Measurements from ENCODE around the gene UFL1. TPM values are rescaled to one million over a fixed set of nuclear protein-coding genes. Genes with fewer than 3 reads are reported as not detected.

UFL1 gene
- total RNA-seq, 2 donors from 2014 or later, result 18.8 to 24.4 TPM

DNA sequence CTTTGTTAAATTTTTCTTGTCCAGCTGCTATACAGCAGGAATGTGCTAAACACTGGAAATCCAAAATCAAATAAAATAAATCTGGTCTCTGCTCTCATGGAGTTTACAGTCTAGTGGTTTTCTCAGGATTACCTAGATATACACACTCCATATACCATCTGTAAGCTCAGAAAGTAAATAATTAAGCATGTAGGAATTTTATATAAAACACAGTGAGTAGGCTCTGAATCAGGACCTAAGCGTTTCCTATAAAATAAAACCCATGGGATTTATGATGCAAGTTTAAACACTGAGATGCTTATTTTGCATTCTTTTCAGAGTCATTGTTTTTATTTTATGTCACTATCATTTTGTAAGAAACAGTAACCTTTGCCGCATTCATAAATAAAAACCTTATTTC is 29.7 kb upstream of the UFL1 start:
- no peaks in the 10 kb centered on the region for H3K36me3 ChIP-seq (ENCODE audit: control insufficient read depth, insufficient read depth, low read length)
- Mint-ChIP-seq H3K27me3 (ENCODE audit: insufficient read depth) (peaks cover 1% of the 10 kb centered on the region), H3K4me3 (no peak overlapping the region), H3K27ac (no peak overlapping the region), H3K4me1 (no peaks in the 10 kb centered on the region), H3K36me3 (ENCODE audit: low read depth) (no peaks in the 10 kb centered on the region), H3K9me3 (peaks cover 54% of the 10 kb centered on the region)
- no peaks in the 10 kb centered on the region for H3K27me3 ChIP-seq (ENCODE audit: control insufficient read depth, insufficient read depth, low read length, poor library complexity, severe bottlenecking)
- no peak overlapping the region for H3K9ac ChIP-seq (ENCODE audit: extremely low read depth, low read length, poor library complexity, severe bottlenecking)
- peaks cover 20% of the 10 kb centered on the region for H3K9me3 ChIP-seq (ENCODE audit: control insufficient read depth, low read length)
- no peak overlapping the region for H3K27ac ChIP-seq (ENCODE audit: low read depth, low read length)
- DNase-seq, result no peak
- H3K4me1 ChIP-seq (ENCODE audit: control insufficient read depth, insufficient read depth, low read length), result no peaks in the 10 kb centered on the region
- H3K4me3 ChIP-seq (ENCODE audit: low read length), result no peak overlapping the region
- TF ChIP-seq, protein P1, sequence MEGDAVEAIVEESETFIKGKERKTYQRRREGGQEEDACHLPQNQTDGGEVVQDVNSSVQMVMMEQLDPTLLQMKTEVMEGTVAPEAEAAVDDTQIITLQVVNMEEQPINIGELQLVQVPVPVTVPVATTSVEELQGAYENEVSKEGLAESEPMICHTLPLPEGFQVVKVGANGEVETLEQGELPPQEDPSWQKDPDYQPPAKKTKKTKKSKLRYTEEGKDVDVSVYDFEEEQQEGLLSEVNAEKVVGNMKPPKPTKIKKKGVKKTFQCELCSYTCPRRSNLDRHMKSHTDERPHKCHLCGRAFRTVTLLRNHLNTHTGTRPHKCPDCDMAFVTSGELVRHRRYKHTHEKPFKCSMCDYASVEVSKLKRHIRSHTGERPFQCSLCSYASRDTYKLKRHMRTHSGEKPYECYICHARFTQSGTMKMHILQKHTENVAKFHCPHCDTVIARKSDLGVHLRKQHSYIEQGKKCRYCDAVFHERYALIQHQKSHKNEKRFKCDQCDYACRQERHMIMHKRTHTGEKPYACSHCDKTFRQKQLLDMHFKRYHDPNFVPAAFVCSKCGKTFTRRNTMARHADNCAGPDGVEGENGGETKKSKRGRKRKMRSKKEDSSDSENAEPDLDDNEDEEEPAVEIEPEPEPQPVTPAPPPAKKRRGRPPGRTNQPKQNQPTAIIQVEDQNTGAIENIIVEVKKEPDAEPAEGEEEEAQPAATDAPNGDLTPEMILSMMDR (conservative IDR thresholded peaks at IDR 0.05), result no peak
- 88% methylated on average over 1 of the region's 2 CpGs; no CpG with 5 or more reads in 1 of the 2 experiments for WGBS, 2 experiments (ENCODE audit: insufficient coverage in 1 of 2, insufficient read length in 1 of 2)

- H3K36me3 Mint-ChIP-seq (ENCODE audit: low read depth), result peaks cover 16% of the 10 kb centered on the region
- H3K4me1 Mint-ChIP-seq, result no peaks in the 10 kb centered on the region
- peaks cover 18% of the 10 kb centered on the region for H3K9me3 ChIP-seq (ENCODE audit: control insufficient read depth, low read length)
- no peak for DNase-seq
- H3K36me3 ChIP-seq (ENCODE audit: control insufficient read depth, insufficient read depth, low read length), result no peaks in the 10 kb centered on the region
- TF ChIP-seq, protein P1 (conservative IDR thresholded peaks at IDR 0.05), result no peak
- H3K27ac ChIP-seq (ENCODE audit: low read depth, low read length), result no peak overlapping the region
- H3K9ac ChIP-seq (ENCODE audit: extremely low read depth, low read length, poor library complexity, severe bottlenecking), result no peak overlapping the region
- WGBS, 2 experiments (ENCODE audit: insufficient coverage in 1 of 2, insufficient read length in 1 of 2), result 86 to 100% methylated on average over 3 to 5 of the region's 5 CpGs
- no peak overlapping the region for H3K4me3 Mint-ChIP-seq
- H3K27ac Mint-ChIP-seq, result no peak overlapping the region
- no peak overlapping the region for H3K4me3 ChIP-seq (ENCODE audit: low read length)
- H3K4me1 ChIP-seq (ENCODE audit: control insufficient read depth, insufficient read depth, low read length), result no peaks in the 10 kb centered on the region
- peaks cover 1% of the 10 kb centered on the region for H3K27me3 Mint-ChIP-seq (ENCODE audit: insufficient read depth)
- H3K27me3 ChIP-seq (ENCODE audit: control insufficient read depth, insufficient read depth, low read length, poor library complexity, severe bottlenecking), result no peaks in the 10 kb centered on the region
- peaks cover 70% of the 10 kb centered on the region for H3K9me3 Mint-ChIP-seq
These were observed 21.8 kb upstream of the UFL1 start for GRCh38 chr6:96499781-96500180.

GRCh38 chr6:96502915-96503314 is 18.7 kb upstream of the UFL1 start:
- Mint-ChIP-seq H3K4me1 (no peaks in the 10 kb centered on the region), H3K27me3 (ENCODE audit: insufficient read depth) (no peaks in the 10 kb centered on the region), H3K36me3 (ENCODE audit: low read depth) (peaks cover 20% of the 10 kb centered on the region), H3K4me3 (no peak overlapping the region), H3K27ac (no peak overlapping the region), H3K9me3 (peaks cover 42% of the 10 kb centered on the region)
- Histone ChIP-seq H3K9ac (ENCODE audit: extremely low read depth, low read length, poor library complexity, severe bottlenecking) (no peak overlapping the region), H3K9me3 (ENCODE audit: control insufficient read depth, low read length) (peaks cover 18% of the 10 kb centered on the region), H3K27me3 (ENCODE audit: control insufficient read depth, insufficient read depth, low read length, poor library complexity, severe bottlenecking) (no peaks in the 10 kb centered on the region), H3K36me3 (ENCODE audit: control insufficient read depth, insufficient read depth, low read length) (no peaks in the 10 kb centered on the region), H3K27ac (ENCODE audit: low read depth, low read length) (no peak overlapping the region), H3K4me3 (ENCODE audit: low read length) (no peak overlapping the region), H3K4me1 (ENCODE audit: control insufficient read depth, insufficient read depth, low read length) (no peaks in the 10 kb centered on the region)
- no peak for DNase-seq
- TF ChIP-seq, protein P1 (conservative IDR thresholded peaks at IDR 0.05), result no peak
- WGBS, 2 experiments (ENCODE audit: insufficient coverage in 1 of 2, insufficient read length in 1 of 2), result 91 to 100% methylated on average over 1 of the region's 1 CpG
